CD1c-positive myeloid dendritic cell (primary cell): ENCODE results near the gene TSPAN5.
"Not testable (repeated sequence)": the region's sequence is repeated elsewhere in the genome, so short reads cannot be mapped to it uniquely, and the experiment has no call there.

Experiments used
- DNase-seq: peaks from one replicate; pipeline ENCODE4 v3.0.0-alpha.2; 2016; ENCODE audit errors: extremely low spot score

The TSPAN5 gene

DNA sequence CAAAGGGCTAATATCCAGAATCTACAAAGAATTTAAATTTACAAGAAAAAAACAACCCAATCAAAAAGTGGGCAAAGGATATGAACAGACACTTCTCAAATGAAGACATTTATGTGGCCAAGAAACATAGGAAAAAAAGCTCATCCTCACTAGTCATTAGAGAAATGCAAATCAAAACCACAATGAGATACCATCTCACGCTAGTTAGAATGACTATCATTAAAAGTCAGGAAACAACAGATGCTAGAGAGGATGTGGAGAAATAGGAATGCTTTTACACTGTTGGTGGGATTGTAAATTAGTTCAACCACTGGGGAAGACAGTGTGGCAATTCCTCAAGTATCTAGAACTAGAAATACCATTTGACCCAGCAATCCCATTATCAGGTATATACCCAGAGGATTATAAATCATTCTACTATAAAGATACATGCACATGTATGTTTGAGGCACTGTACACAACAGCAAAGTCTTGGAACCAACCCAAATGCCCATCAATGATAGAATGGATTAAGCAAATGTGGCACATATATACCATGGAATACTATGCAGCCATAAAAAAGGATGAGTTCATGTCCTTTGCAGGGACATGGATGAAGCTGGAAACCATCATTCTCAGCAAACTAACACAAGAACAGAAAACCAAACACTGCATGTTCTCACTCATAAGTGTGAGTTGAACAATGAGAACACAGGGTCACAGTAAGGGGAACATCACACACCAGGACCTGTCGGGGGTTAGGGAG is 197.1 kb downstream of the TSPAN5 start:
- DNase-seq = not testable (repeated sequence)

GRCh38 chr4:98457422-98457821 is 201.0 kb downstream of the TSPAN5 start:
- DNase-seq = not testable (repeated sequence)

GRCh38 chr4:98452091-98452490 is 206.3 kb downstream of the TSPAN5 start:
- DNase-seq = no peak

- no peak for DNase-seq
These were observed 209.5 kb downstream of the TSPAN5 start for GRCh38 chr4:98448908-98449307.

DNA sequence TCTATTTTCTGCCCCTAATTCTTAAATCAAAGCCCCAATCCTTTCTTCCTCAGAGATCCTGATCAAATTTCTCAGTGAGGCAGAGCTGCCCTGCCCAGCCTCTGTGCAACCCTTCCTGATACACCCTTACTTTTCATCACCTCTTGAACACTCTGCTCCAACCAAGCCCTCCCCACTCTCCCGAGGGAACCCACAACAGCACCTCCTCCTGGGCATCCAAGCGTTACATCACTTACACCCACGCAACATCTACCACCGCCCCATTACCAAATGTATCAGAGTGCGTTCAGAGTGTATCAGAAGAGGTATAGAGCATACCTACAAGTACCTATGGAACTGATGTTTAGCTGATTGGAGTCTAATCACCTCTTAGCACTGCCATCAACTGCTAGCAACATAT is 210.8 kb downstream of the TSPAN5 start:
- no peak for DNase-seq

DNA sequence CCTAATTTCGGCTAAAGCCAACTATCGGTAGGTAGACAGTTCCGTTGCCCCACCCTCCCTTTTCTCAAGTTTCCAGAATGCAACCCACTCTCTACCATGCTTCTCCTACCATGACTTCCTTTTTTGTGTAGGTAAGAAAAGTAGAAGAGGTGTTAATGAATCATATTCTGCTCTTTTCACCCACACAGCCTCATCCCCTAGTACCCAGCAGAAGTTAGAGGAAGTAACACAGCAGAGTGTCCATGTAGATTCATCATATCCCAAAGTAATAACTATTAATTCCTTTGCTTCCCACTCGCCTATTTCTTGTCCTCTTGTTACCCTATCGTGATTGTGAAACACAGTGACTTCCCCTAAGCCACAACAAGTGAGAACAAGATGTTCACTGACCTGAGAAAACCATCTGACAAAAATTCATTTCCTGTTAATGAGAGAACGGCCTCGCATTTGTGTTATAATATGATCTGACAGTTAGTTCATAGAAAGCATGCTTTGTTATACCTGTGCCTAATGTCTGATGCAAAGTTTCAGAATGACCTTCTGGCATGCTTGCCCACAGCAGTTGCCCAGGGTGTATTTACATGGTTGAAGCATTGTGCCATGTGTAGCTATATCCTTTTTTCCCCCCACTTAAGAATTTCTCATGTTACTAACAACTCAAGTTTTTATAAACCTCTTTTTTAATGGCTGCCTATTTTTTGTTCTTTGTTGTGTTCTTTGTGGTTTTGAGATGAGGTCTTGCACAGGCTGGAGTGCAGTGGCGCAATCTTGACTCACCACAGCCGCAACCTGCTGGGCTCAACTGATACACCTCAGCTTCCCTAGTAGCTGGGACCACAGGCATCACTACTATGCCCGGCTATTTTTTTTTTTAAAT is 211.7 kb downstream of the TSPAN5 start:
- peak; percentile 76 for DNase-seq

DNA sequence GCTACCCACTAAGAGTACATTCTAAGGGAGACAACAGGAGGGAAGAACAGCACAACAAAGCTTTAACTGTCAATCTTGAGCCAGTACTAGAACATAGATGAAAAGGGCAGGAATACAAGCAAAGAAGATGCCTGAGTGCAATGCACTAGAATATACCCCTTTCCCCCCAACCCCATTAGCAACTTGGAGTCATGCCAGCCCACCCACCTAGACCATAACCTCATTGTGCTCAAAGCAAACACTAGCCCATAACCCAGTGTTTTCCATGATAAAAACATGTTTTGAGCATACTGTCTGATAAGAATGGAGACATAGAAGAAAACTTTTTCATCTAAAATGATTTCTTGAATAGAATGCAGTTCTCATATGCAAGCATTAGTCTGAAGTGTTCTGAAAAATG is 214.0 kb downstream of the TSPAN5 start:
- no peak for DNase-seq

DNA sequence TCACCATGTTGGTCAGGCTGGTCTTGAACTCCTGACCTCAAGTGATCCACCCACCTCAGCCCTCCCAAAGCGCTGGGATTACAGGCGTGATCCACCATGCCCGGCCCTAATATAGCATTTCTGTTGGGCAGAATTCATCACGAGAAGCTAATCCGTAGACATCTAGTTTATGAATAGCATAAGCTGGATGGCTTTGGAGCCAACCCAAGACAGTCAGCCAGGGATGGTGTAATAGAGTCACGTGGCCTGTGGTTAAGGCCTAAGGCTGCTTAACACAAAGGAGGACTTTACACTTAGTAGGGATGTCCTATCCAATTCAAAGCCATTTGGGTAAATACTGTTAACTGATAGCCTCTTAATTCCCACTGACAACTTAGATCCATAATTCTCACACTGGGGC is 223.6 kb downstream of the TSPAN5 start:
- no peak for DNase-seq

DNA sequence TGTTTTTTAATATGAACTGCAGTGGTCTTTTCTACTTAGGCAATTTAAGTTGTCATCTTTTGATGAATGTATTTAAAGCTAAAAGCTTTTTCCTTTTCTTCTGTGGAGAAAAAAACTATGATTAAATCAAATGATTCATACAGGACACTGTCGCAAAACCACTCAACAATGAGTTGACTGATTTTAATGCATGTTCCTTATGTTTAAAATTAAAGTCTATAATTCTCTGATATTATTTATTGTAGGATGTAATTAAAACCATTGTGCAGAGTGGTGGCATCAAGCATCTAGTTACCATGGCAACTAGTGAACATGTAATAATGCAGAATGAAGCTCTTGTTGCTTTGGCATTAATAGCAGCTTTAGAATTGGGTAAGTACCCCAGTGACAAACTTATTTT is 224.7 kb downstream of the TSPAN5 start:
- DNase-seq = no peak

GRCh38 chr4:98430708-98431403 is 227.6 kb downstream of the TSPAN5 start:
- no peak for DNase-seq

- DNase-seq = no peak
These were observed 235.4 kb downstream of the TSPAN5 start for GRCh38 chr4:98423009-98423408.

GRCh38 chr4:98421111-98421510 is 237.3 kb downstream of the TSPAN5 start:
- no peak for DNase-seq
